Measurements from ENCODE around the gene PDSS2.

PDSS2 gene

DNA sequence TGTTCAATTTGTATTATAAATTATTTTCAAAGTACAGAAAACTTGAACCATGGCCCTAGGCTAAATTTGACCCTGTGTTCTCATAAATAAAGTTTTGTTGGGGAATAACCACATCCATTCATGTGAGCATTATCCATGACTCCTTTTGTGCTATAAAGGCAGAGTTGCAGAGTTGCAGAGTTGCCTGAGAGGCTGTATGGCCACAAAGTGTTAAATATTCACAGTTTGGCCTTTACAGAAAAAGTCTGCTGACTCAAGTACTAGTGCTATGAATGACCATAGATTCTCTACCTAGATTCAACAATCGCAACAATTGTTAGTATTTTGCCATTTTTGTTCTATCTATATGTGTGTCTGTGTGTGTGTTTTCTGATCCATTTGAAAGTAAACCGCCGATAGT, 297.8 kb downstream of the PDSS2 start:
- no peaks in the 10 kb centered on the region for H3F3A ChIP-seq (ENCODE audit: control insufficient read depth, insufficient read depth)
- H3K9me3 ChIP-seq (ENCODE audit: control insufficient read depth, insufficient read depth, low read length): no peaks in the 10 kb centered on the region
- no peaks in the 10 kb centered on the region for H4K20me1 ChIP-seq (ENCODE audit: control insufficient read depth, insufficient read depth, low read depth, low read length)
- H3K4me3 ChIP-seq (ENCODE audit: low read length): no peak overlapping the region
- no peak overlapping the region for H3K4me2 ChIP-seq (ENCODE audit: low read length)
- H3K9me2 ChIP-seq (replicated peaks; ENCODE audit: control insufficient read depth, low read length): no peaks in the 10 kb centered on the region
- no peaks in the 10 kb centered on the region for H3K27me3 ChIP-seq (ENCODE audit: control insufficient read depth, low read length)
- no peaks in the 10 kb centered on the region for H3K4me1 ChIP-seq (ENCODE audit: control insufficient read depth, low read length)
- H3K79me2 ChIP-seq (ENCODE audit: control insufficient read depth, low read length): no peaks in the 10 kb centered on the region
- H3K36me3 ChIP-seq (ENCODE audit: control insufficient read depth, low read length): no peaks in the 10 kb centered on the region
- TF ChIP-seq, protein P1, sequence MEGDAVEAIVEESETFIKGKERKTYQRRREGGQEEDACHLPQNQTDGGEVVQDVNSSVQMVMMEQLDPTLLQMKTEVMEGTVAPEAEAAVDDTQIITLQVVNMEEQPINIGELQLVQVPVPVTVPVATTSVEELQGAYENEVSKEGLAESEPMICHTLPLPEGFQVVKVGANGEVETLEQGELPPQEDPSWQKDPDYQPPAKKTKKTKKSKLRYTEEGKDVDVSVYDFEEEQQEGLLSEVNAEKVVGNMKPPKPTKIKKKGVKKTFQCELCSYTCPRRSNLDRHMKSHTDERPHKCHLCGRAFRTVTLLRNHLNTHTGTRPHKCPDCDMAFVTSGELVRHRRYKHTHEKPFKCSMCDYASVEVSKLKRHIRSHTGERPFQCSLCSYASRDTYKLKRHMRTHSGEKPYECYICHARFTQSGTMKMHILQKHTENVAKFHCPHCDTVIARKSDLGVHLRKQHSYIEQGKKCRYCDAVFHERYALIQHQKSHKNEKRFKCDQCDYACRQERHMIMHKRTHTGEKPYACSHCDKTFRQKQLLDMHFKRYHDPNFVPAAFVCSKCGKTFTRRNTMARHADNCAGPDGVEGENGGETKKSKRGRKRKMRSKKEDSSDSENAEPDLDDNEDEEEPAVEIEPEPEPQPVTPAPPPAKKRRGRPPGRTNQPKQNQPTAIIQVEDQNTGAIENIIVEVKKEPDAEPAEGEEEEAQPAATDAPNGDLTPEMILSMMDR (IDR thresholded peaks at IDR 0.05; ENCODE audit: low read depth, low read length, poor library complexity, severe bottlenecking): no peak
- TF ChIP-seq EZH2phosphoT487 (IDR thresholded peaks at IDR 0.05; ENCODE audit: borderline replicate concordance, low read length): no peak
- H3K27ac ChIP-seq (ENCODE audit: low read depth, low read length): no peak overlapping the region

DNA sequence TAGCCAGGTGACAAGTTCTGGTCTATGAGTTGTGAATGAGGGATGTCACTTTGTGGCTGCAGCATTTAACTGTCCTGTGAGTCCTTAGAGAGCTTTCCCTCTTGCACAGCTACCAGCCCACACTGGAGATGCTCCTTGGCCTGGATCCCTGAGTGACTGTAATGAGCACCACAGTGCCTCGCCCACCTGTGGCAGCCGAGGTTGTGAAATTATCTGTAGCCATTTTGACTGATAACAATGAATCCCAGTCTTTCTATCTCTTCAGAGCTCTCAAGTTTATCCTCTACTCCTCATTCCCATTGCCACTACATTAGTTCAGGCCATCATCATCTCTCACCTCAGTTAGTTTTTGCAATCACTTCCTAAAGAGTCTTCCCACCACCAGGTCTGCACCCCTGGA, 302.7 kb downstream of the PDSS2 start:
- H3K9me2 ChIP-seq (replicated peaks; ENCODE audit: control insufficient read depth, low read length): no peaks in the 10 kb centered on the region
- H3K79me2 ChIP-seq (ENCODE audit: control insufficient read depth, low read length): no peaks in the 10 kb centered on the region
- no peak overlapping the region for H3K4me2 ChIP-seq (ENCODE audit: low read length)
- no peak overlapping the region for H3K27ac ChIP-seq (ENCODE audit: low read depth, low read length)
- H3K36me3 ChIP-seq (ENCODE audit: control insufficient read depth, low read length): no peaks in the 10 kb centered on the region
- no peak overlapping the region for H3K4me3 ChIP-seq (ENCODE audit: low read length)
- H3K9me3 ChIP-seq (ENCODE audit: control insufficient read depth, insufficient read depth, low read length): no peaks in the 10 kb centered on the region
- no peak for TF ChIP-seq EZH2phosphoT487 (IDR thresholded peaks at IDR 0.05; ENCODE audit: borderline replicate concordance, low read length)
- TF ChIP-seq, protein P1 (IDR thresholded peaks at IDR 0.05; ENCODE audit: low read depth, low read length, poor library complexity, severe bottlenecking): no peak
- H3K27me3 ChIP-seq (ENCODE audit: control insufficient read depth, low read length): no peaks in the 10 kb centered on the region
- no peaks in the 10 kb centered on the region for H4K20me1 ChIP-seq (ENCODE audit: control insufficient read depth, insufficient read depth, low read depth, low read length)
- H3F3A ChIP-seq (ENCODE audit: control insufficient read depth, insufficient read depth): no peaks in the 10 kb centered on the region
- peaks cover 6% of the 10 kb centered on the region; the same call in 1 of the 2 replicates for H3K4me1 ChIP-seq (ENCODE audit: control insufficient read depth, low read length)

DNA sequence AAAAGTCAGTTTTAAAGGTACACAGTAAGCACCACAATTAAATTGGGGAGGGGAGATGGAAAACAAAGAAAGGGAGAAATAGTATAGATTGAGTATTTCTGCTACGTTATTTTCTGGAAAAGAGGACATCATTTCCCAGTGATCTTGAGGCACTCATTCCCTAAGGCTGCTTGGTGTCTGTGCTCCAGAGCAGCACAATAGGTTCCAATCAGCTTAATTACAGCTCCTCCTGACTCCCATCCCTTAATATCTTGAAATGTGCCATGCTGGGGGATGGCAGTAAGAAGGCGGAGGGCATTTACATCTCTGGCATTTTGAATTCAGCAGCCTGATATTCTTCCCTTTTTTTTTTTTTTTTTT, 304.6 kb downstream of the PDSS2 start:
- Histone ChIP-seq H3K79me2 (ENCODE audit: control insufficient read depth, low read length) (no peaks in the 10 kb centered on the region), H3K27ac (ENCODE audit: low read depth, low read length) (no peak overlapping the region), H3K9me3 (ENCODE audit: control insufficient read depth, insufficient read depth, low read length) (no peaks in the 10 kb centered on the region), H3K4me3 (ENCODE audit: low read length) (no peak overlapping the region), H3K9me2 (replicated peaks; ENCODE audit: control insufficient read depth, low read length) (no peaks in the 10 kb centered on the region), H4K20me1 (ENCODE audit: control insufficient read depth, insufficient read depth, low read depth, low read length) (no peaks in the 10 kb centered on the region), H3K36me3 (ENCODE audit: control insufficient read depth, low read length) (no peaks in the 10 kb centered on the region), H3F3A (ENCODE audit: control insufficient read depth, insufficient read depth) (no peaks in the 10 kb centered on the region), H3K27me3 (ENCODE audit: control insufficient read depth, low read length) (no peaks in the 10 kb centered on the region), H3K4me2 (ENCODE audit: low read length) (no peak overlapping the region), H3K4me1 (ENCODE audit: control insufficient read depth, low read length) (peaks cover 6% of the 10 kb centered on the region; the same call in 1 of the 2 replicates)
- no peak for TF ChIP-seq EZH2phosphoT487 (IDR thresholded peaks at IDR 0.05; ENCODE audit: borderline replicate concordance, low read length)
- TF ChIP-seq, protein P1 (IDR thresholded peaks at IDR 0.05; ENCODE audit: low read depth, low read length, poor library complexity, severe bottlenecking): no peak

All from DOHH2 (cell line).